ENCODE results near the gene S1PR5.
"Not testable (repeated sequence)": the region's sequence is repeated elsewhere in the genome, so short reads cannot be mapped to it uniquely, and the experiment has no call there.

The S1PR5 gene

GRCh38 chr19:10544242-10544752 is 27.1 kb upstream of the S1PR5 start:
- no peak for DNase-seq

DNA sequence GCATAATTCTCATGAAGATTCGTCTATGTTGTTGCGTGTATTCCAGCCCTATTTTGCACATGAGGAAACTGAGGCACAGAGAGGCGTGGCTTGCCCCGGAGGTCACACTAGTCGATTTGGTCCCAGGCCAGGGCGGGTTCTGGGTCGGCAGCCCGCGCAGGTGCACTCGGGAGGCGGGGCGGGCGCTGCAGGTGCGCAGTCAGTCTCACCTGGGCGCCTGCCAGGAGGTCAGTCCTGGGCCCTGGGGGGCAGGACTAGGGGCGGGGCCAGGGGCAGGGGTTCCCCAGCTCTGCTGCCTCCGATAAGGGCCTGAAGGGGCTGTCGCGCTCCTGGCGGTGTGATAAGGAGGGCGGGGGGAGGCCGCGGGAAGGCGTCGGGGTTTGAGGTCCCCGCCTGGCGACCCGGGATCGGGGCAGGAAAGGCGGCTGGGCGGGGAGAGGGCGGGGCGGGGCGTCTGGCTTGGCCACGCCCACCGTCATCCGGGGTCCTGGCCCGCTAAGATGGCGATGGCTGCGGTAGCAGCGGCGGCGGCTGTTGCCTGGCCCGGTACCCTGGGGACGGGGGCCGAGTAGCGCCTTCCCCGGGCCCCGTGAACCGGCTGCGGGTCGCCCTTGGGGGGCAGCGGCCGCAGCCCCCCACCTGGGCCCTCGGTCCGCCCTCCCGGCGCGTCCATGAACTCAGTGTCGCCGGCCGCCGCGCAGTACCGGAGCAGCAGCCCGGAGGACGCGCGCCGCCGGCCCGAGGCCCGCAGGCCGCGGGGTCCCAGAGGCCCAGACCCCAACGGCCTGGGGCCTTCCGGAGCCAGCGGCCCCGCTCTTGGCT is 26.4 kb upstream of the S1PR5 start, which contains the start of gene ATG4D:
TSS of gene ATG4D (plus strand) at position 485 of the 822 bp plus-strand sequence. CDS start at position 672, 187 bp downstream.
- DNase-seq = peak; percentile 31

DNA sequence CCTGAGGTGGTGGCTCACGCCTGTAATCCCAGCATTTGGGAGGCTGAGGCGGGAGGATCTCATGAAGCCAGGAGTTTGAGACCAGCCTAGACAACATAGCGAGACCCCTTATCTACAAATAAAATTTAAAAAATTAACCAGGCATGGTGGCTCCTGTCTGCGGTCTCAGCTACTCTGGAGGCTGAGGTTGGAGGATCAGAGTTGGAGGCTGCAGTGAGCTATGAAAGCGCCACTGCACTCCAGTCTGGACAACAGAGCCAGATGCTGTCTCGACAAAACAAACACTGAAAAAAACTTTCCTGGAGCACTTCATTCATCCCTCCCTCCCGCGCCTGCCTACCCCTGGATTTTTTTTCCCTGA is 25.8 kb upstream of the S1PR5 start:
- no peak for DNase-seq

- DNase-seq = peak; percentile 4
Observed at GRCh38 chr19:10539016-10539415, 21.8 kb upstream of the S1PR5 start.

GRCh38 chr19:10538204-10538983 is 21.1 kb upstream of the S1PR5 start:
- no peak for DNase-seq

- DNase-seq = no peak
Observed at GRCh38 chr19:10537668-10538067, 20.4 kb upstream of the S1PR5 start.

DNA sequence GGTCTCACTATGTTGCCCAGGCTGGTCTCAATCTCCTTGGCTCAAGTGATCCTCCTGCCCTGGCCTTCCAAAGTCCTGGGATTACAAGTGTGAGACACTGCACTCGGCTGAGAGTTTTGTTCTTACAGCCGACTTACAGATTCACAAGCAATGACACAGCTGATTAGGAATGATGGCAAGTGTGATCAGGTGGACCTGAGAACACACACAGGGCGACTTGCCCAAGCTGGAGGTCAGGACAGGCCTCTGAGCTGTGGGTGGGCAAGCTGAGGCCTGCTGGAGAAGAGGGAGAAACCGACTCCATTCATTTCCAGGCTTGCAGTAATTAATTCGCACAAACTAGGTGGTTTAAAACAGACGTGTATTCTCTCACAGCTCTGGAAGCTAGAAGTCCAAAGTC is 18.4 kb upstream of the S1PR5 start:
- DNase-seq = no peak

DNA sequence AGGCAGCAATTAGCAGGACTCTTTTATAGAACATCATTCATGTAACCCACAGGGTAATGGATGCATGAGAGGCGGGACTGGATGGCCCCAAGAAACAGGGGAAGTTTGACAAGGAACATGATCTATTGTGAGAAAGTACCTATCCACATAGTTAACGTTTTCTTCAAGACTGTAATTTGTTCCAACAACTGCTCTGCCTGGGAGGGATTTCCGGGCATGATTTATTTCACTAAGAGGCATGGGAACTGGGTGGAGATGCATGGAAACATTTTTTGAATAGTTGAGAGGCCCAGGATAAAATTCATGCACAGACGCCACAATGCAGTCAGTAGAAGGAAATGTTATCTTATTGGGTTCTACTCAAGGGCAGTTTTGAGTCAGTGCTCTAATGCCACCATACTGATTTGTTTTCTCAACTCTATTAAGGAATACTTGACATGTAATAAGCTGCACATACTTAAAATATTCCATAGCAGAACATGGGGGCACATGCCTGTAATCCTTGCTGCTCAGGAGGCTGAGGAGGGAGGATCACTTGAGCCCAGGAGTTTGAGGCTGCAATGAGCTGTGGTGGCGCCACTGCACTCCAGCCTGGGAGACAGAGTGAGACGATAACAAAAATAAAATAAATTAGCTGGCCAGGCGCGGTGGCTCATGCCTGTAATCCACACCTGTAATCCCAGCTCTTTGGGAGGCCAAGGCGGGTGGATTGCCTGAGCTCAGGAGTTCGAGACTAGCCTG is 16.6 kb upstream of the S1PR5 start:
- DNase-seq = no peak

GRCh38 chr19:10532457-10532856 is 15.2 kb upstream of the S1PR5 start:
- DNase-seq = no peak

GRCh38 chr19:10526887-10527286 is 9.6 kb upstream of the S1PR5 start:
- not testable (repeated sequence) for DNase-seq

GRCh38 chr19:10525636-10526035 is 8.4 kb upstream of the S1PR5 start:
- no peak for DNase-seq

DNA sequence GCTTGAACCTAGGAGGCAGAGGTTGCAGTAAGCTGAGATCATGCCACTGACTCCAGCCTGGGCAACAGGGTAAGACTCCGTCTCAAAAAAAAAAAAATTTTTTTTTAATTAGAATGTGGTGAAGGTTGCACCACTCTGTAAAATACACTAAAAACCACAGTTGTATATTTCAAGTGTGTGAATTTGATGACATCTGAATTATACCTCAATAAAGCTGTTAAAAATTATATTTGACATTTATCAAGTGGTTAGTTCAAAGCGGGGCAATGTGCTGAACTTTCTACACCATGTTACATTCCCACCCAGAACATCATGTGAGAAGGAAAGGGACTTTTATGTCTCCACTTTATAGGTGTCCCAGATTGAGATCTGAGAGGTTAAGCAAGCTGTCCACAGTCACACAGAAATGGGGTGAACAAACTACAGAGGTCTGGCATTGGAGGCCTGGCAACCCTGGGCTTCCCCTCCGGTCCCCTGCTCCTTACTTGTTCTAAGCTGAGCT is 5.9 kb upstream of the S1PR5 start:
- no peak for DNase-seq

DNA sequence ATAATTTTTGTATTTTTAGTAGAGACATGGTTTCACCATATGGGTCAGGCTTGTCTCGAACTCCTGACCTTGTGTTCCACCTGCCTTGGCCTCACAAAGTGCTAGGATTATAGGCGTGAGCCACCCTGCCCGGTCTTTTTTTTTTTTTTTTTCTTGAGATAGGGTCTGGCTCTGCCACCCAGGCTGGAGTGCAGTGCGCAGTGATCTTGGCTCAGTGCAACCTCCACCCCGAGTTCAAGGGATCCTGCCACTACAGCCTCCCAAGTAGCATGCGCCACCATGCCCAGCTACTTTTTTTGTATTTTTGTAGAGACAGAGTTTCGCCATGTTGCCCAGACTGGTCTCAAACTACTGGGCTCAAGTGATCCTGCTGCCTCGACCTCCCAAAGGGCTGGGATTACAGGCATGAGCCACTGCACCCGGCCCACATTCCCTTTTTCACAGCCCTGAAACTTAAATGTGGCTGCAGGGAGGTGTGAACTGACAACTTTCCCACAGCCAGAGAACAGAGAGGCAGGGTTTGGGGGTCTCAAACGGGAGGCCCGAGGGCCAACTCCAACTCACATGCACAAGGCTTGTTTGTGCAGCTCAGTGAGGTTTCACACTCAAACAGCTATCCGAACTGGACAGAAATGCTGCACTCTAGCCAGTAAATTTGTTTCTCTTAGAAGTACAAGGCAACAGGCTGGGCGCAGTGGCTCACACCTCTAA is 4.4 kb upstream of the S1PR5 start:
- DNase-seq = no peak

DNA sequence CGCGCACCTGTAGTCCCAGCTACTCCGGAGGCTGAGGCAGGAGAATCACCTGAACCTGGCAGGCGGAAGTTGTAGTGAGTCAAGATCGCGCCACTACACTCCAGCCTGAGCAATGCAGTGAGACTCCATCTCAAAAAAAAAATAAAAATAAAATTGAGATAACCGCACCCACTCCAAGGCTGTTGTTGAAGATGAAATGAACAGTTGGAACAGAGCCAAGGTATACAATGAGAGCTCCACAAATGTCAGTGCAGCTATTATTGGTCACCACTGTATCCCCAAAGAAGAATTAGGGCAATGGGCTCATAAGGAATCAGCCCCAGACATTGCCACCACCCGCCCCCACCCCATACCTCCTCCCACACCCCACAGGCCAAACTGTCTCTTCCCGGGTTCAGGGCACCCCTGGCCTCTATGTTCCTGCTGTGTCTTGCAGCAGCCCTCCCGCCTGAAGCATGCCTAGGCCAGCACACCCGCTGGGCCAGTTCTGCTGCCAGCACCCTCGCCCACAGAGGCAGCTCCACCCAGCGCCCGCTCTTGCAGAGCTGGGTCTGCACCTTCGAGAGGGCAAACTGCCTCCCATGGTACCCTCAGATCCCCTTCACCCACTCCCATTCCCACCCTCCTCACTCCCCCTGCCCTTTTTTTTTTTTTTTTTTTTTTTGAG is 3.5 kb upstream of the S1PR5 start:
- no peak for DNase-seq

DNA sequence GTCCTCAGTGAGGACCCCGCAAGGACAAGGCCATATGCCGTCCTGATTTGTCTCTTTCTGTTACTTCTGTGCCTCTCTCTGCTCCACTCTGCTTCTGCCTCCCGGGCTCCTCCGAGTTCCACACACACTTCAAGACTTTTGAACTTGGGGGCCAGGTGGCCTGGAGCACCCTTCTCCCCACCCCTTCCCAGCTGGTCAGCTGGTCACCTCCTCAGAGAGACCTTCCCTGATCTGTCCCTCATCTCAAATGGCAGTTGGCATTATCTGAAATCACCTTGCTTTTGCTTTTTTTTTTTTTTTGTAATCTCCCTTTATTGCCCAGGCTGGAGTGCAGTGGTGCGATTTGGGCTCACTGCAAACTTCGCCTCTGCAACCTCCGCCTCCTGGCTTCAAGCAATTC is 2.2 kb upstream of the S1PR5 start:
- no peak for DNase-seq

DNA sequence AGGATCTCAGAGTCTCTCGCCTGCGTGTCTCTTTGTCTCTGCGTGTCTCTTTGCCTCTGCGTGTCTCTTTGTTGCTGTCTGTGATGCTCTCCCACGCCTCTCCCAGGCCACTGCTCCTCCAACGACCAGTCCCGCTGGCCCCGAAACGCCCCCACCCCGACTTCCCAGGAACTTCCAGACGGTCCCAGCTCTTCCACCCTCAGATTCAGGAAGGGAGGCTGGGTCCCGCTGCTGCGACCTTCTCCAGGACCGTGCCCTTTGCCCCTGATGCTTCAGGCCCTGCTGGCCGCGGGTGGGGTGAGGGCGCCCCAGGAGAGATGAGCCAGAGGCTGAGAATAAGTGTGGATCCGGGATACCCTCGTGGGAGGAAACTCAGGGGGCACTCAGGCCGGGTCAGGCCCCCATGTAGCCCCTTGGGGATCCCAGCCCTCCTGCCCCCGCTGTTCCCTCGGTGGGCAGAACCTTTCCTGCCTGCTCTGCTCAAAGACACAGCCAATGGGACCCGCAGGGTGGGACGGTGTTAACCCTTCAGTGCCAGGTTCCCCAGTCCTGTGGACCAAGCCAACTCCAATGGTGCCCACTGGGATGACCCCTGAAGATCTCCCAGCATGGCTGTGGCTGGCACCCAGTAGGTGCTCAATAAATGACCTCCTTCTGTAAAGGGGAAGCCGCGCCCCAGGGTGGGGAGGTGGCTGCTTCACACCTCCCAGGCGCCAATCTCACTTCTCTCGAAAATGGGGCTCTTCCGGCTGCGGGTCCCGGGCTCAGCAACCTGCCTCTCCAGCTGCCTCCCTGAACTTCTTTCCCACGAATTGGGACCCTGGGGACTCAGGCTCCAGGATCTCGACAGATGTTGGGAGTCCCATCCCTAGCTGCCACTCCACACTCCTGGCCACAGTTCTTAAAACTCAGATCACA is 1.5 kb upstream of the S1PR5 start:
- DNase-seq = no peak

GRCh38 chr19:10517760-10518443 is 655 bp upstream of the S1PR5 start:
- no peak for DNase-seq

- no peak for DNase-seq
Observed at GRCh38 chr19:10516671-10517286, 468 bp downstream of the S1PR5 start.

- no peak for DNase-seq
Observed at GRCh38 chr19:10516064-10516385, 1.2 kb downstream of the S1PR5 start.

Data from GF-D8 (cell line).